SK-N-MC (cell line): ENCODE results near the gene S100A7A.

Source experiments
- DNase-seq: peaks from one replicate; pipeline ENCODE4 v3.0.0-alpha.2; 2011; ENCODE audit warnings: low read depth, low spot score
- H3K27ac ChIP-seq: fragments of 200-600 bp; sonication (generic); 2 replicates; pipeline ENCODE4 v1.5.1; 2016; ENCODE audit warnings: mixed run types
- H3K36me3 ChIP-seq: fragments of 200-600 bp; sonication (generic); 2 replicates; pipeline ENCODE4 v1.6.1; 2017; ENCODE audit warnings: antibody characterized with exemption, low read length, mixed read lengths; ENCODE audit not compliant: insufficient read depth
- H3K4me3 ChIP-seq: fragments of 200-600 bp; sonication (generic); 2 replicates; pipeline ENCODE4 v1.5.1; 2016
- H3K9ac ChIP-seq: fragments of 200-600 bp; sonication (generic); 2 replicates; pipeline ENCODE4 v1.8.0; 2017; ENCODE audit warnings: mixed run types, mixed read lengths; ENCODE audit not compliant: insufficient read length
- H3K9me3 ChIP-seq: fragments of 200-600 bp; sonication (generic); 2 replicates; pipeline ENCODE4 v1.6.1; 2017; ENCODE audit warnings: low read depth, mild to moderate bottlenecking, antibody characterized with exemption, low read length, moderate library complexity, mixed read lengths
- EZH2 ChIP-seq: fragments of 200-600 bp; sonication (generic); IDR thresholded peaks from one replicate; pipeline ENCODE4 v1.6.1; 2017; ENCODE audit warnings: antibody characterized with exemption
- FOXP2 ChIP-seq: optimal IDR thresholded peaks from 2 replicates; pipeline ENCODE3; 2011; ENCODE audit warnings: mild to moderate bottlenecking, moderate library complexity; ENCODE audit not compliant: insufficient read depth; ENCODE audit errors: extremely low read length, control extremely low read depth
- POLR2AphosphoS5 ChIP-seq: IDR thresholded peaks from 2 replicates; pipeline ENCODE4 v1.6.1; 2012; ENCODE audit warnings: mild to moderate bottlenecking, low read depth, low read length, borderline replicate concordance

S100A7A gene

DNA sequence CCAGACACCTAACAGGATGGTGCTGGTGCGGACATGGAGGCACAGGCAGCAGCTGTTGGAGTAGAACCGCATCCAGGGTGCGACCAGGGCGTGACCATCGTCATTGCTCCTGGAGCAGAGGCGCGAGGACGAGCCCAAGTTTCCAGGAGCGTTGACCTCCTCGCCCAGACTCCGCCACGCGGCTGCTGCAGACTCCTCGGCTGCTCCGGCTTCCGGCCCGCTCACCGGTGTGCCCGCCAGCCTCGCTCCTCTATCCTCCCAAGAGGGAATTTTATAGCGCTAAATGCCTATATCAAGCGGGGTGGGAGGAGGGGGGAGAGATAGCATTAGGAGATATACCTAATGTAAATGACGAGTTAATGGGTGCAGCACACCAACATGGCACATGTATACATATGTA lies 35.6 kb upstream of the S100A7A start:
- no peaks in the 10 kb centered on the region for H3K36me3 ChIP-seq
- no peak overlapping the region for H3K27ac ChIP-seq
- H3K9ac ChIP-seq, result no peak overlapping the region
- no peak overlapping the region for H3K4me3 ChIP-seq
- DNase-seq, result no peak
- H3K9me3 ChIP-seq, result no peaks in the 10 kb centered on the region
- TF ChIP-seq FOXP2 (no peak), POLR2AphosphoS5 (no peak), EZH2 (no peak)

GRCh38 chr1:153384958-153385580 lies 31.3 kb upstream of the S100A7A start:
- DNase-seq, result no peak
- TF ChIP-seq FOXP2, result no peak
- TF ChIP-seq EZH2, result no peak
- no peak for TF ChIP-seq POLR2AphosphoS5
- H3K27ac ChIP-seq, result no peak overlapping the region
- no peak overlapping the region for H3K9ac ChIP-seq
- H3K9me3 ChIP-seq, result no peaks in the 10 kb centered on the region
- no peaks in the 10 kb centered on the region for H3K36me3 ChIP-seq
- no peak overlapping the region for H3K4me3 ChIP-seq

DNA sequence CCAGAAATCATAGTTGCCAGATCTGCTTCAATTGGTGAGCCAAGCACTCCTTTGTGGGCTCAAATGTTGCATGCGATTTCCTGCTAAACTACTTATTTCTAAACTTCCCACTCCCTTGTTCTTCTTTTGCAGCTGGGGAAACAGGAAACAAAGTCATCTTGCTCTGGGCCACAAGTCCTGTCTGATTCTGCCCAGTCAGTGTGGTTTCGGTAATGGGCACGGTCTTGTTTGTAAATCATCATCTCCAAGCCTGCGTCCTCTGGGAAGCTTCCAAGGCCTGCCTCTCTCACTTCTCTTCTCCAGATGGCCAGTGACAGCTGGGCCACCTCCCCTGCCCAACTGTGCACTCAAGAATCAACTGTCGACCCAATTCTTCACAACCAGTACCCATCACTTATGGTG lies 29.8 kb upstream of the S100A7A start:
- no peak for TF ChIP-seq FOXP2
- no peak for TF ChIP-seq EZH2
- no peak for TF ChIP-seq POLR2AphosphoS5
- H3K4me3 ChIP-seq, result no peak overlapping the region
- no peak overlapping the region for H3K9ac ChIP-seq
- DNase-seq, result no peak
- H3K9me3 ChIP-seq, result no peaks in the 10 kb centered on the region
- H3K36me3 ChIP-seq, result no peaks in the 10 kb centered on the region
- no peak overlapping the region for H3K27ac ChIP-seq

DNA sequence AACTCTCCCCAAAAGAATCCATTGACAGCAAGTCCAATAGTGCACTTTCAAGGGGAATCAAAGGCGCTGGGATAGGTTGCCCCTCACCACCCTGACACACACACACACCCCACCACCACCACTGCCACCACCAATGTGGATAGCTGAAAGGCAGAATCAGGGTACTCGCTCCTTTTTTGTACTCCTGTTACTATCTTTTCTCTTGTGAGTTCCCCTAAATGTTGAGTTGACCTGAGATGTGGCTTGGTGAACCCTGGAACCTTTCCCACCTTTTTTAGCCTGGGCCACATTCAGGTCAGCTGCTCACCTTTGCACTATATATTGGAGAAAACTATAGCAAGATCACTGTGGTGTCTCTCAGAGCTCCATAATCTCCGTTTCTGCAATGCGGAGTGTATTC lies 29.3 kb upstream of the S100A7A start:
- H3K27ac ChIP-seq, result no peak overlapping the region
- H3K4me3 ChIP-seq, result no peak overlapping the region
- no peak overlapping the region for H3K9ac ChIP-seq
- no peaks in the 10 kb centered on the region for H3K36me3 ChIP-seq
- DNase-seq, result no peak
- TF ChIP-seq FOXP2, result no peak
- TF ChIP-seq EZH2, result no peak
- TF ChIP-seq POLR2AphosphoS5, result no peak
- H3K9me3 ChIP-seq, result no peaks in the 10 kb centered on the region

DNA sequence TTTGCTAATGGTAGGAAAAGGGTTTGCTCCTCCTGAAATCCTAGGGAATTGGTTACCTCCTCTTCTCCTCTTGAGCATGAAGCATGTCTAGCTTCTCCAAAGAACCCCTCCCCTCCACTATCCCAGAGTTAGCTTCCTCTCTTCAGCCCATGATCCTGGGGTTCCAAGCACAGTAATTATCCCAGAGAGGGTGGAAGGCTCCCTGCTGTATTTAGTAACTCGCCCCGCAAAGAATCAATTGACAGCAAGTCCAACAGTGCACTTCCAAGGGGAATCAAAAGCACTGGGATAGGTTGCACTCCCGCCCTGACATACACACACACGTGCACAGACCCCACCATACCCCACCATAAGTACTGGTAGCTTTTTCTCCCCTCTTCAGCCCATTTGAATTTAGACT lies 28.5 kb upstream of the S100A7A start:
- Histone ChIP-seq H3K4me3 (no peak overlapping the region), H3K36me3 (no peaks in the 10 kb centered on the region), H3K9me3 (no peaks in the 10 kb centered on the region), H3K27ac (no peak overlapping the region), H3K9ac (no peak overlapping the region)
- TF ChIP-seq POLR2AphosphoS5, result no peak
- no peak for TF ChIP-seq EZH2
- TF ChIP-seq FOXP2, result no peak
- no peak for DNase-seq

DNA sequence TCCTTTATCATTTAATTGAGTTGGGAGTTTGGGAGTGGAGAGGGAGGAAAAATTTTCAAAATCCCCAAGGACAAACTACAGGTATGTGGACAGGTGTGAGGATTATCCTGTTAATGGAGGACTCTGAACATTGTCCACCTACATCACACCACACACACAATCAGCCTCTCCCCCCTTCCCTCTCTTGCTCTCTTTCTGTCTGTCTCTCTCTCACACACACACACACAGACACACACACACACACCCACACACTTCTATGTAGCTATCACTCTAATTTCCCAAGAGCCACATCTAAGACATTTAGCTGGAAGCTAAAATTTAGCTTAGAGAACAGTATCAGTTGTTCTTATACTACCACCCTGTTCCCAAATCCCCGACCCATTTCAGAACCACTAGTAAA lies 26.9 kb upstream of the S100A7A start:
- DNase-seq, result no peak
- TF ChIP-seq POLR2AphosphoS5, result no peak

DNA sequence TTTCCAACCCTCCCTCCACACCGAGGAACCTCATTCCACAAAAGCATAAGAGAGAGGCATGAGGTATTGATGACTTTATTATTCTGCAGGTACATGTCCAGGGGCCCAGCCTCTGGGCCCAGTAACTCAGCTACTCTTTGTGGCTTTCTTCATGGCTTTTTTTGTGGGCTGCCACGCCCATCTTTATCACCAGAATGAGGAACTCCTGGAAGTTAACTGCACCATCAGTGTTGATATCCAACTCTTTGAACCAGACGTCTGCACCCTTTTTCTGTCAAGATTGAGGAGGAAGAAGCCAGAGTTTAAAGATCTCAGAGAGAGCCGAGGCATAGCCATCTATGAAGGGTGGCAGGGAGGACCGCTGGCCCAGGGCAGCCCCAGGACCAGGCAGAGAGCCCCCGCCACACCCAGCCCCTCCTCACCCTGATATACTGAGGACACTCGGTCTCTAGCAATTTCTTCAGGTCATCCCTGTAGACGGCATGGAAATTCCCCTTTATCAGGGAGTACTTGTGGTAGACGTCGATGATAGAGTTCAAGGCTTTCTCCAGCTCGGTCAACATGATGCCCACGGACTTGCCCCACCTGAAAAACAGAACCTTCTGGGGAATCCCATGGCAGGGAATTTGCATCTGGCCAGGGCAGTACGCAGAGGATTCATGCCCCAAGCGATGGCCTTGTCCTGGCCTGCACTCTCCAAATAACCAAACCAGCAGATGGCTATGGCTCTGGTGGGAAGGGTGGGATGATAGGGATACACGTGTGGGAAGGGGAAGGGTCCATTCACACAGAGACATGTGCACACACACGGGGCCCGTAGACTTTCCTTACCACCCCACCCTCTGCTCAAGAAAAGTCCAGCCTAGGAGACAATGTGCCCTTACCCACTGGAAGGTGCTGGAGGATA lies 26.1 kb upstream of the S100A7A start:
- DNase-seq, result no peak
- H3K36me3 ChIP-seq, result no peaks in the 10 kb centered on the region
- H3K27ac ChIP-seq, result no peak overlapping the region
- no peak overlapping the region for H3K4me3 ChIP-seq
- H3K9me3 ChIP-seq, result no peaks in the 10 kb centered on the region
- no peak for TF ChIP-seq FOXP2
- TF ChIP-seq POLR2AphosphoS5, result no peak
- TF ChIP-seq EZH2, result no peak
- no peak overlapping the region for H3K9ac ChIP-seq

More for the DNA sequence above, 26.9 kb upstream of the S100A7A start:
- Histone ChIP-seq H3K4me3 (no peak overlapping the region), H3K9ac (no peak overlapping the region), H3K9me3 (no peaks in the 10 kb centered on the region), H3K27ac (no peak overlapping the region), H3K36me3 (no peaks in the 10 kb centered on the region)

- Histone ChIP-seq H3K36me3 (no peaks in the 10 kb centered on the region), H3K9ac (no peak within 1 kb of the TSS), H3K4me3 (no peak within 1 kb of the TSS), H3K27ac (no peak within 1 kb of the TSS), H3K9me3 (no peaks in the 10 kb centered on the region)
- no peak for DNase-seq
- TF ChIP-seq EZH2 (no peak), FOXP2 (no peak), POLR2AphosphoS5 (no peak)
Observed at GRCh38 chr1:153390938-153391710, 25.2 kb upstream of the S100A7A start, which contains the start of gene S100A8. TSS of gene S100A8 (minus strand) at chr1:153391073. CDS start at chr1:153390535, 538 bp downstream.
